H1 (cell line): ENCODE data around the gene FGF1. TPM values are rescaled to one million over a fixed set of nuclear protein-coding genes. Genes with fewer than 3 reads are reported as not detected.
A peak's percentile ranks its signal among the peaks of the same experiment; 100 is the strongest.

Experiments
- CTCF ChIA-PET: fragments of 300-600 bp; sonication (Branson Sonifier 250); formaldehyde crosslinking; loops from one replicate; lab custom pipeline; 2021; ENCODE audit not compliant: partially characterized antibody; lab: Charles Lee
- POLR2A ChIA-PET: fragments of 300-600 bp; sonication (Branson Sonifier 250); formaldehyde crosslinking; loops from one replicate; lab custom pipeline; 2021; ENCODE audit warnings: inconsistent platforms; ENCODE audit not compliant: partially characterized antibody; lab: Charles Lee
- DNase-seq, 2 experiments: peaks; one replicate each; pipeline versions ENCODE4 v3.0.0 to v3.0.0-alpha.2; 2010 to 2022; ENCODE audit warnings: low spot score in 2 of 2, low read depth in 1 of 2, mixed read lengths in 1 of 2
- FAIRE-seq: peaks from 2 replicates; lab custom pipeline; 2011; peaks lifted over from hg19 to GRCh38; lab: Jason Lieb, UNC
- H2AFZ ChIP-seq: 2 replicates; pipeline ENCODE4 v1.8.1; 2012; ENCODE audit warnings: low read length, inconsistent platforms
- H2AK5ac ChIP-seq: 2 replicates; pipeline ENCODE4 v1.6.1; 2013; ENCODE audit warnings: low read depth, low read length
- H2BK120ac ChIP-seq: replicated peaks from 2 replicates; pipeline ENCODE3; 2013; ENCODE audit warnings: low read depth, low read length, inconsistent platforms
- H2BK12ac ChIP-seq: 2 replicates; pipeline ENCODE4 v1.6.1; 2013; ENCODE audit warnings: low read depth, low read length
- H2BK15ac ChIP-seq: 2 replicates; pipeline ENCODE4 v1.6.1; 2013; ENCODE audit warnings: low read length
- H2BK20ac ChIP-seq: 2 replicates; pipeline ENCODE4 v1.6.1; 2013; ENCODE audit warnings: low read length
- H2BK5ac ChIP-seq: 2 replicates; pipeline ENCODE4 v1.6.1; 2013; ENCODE audit warnings: low read depth, low read length
- H3K14ac ChIP-seq: 2 replicates; pipeline ENCODE4 v1.6.1; 2013; ENCODE audit warnings: inconsistent platforms; ENCODE audit not compliant: insufficient read length
- H3K18ac ChIP-seq: 2 replicates; pipeline ENCODE4 v1.6.1; 2013; ENCODE audit warnings: low read length; ENCODE audit errors: extremely low read depth
- H3K23ac ChIP-seq: 2 replicates; pipeline ENCODE4 v1.6.1; 2013; ENCODE audit warnings: inconsistent platforms; ENCODE audit not compliant: insufficient read length
- H3K23me2 ChIP-seq: 2 replicates; pipeline ENCODE4 v1.6.1; 2013; ENCODE audit warnings: low read depth, low read length
- H3K27ac ChIP-seq: 2 replicates; pipeline ENCODE4 v1.6.1; 2011; ENCODE audit warnings: low read depth, low read length, inconsistent platforms
- H3K27me3 ChIP-seq, 4 experiments: replicated peaks in 1 of 4; 1 replicate in 1 of 4; 2 replicates in 3 of 4; pipeline versions ENCODE4 v1.6.1 to v1.8.1; 2011 to 2013; ENCODE audit warnings: low read length in 3 of 4, mild to moderate bottlenecking in 3 of 4, inconsistent platforms in 2 of 4, mixed read lengths in 2 of 4, moderate library complexity in 1 of 4; ENCODE audit not compliant: control insufficient read depth in 3 of 4, insufficient read depth in 3 of 4; ENCODE audit errors: extremely low read depth in 1 of 4
- H3K36me3 ChIP-seq, 4 experiments: 2 replicates each; pipeline versions ENCODE4 v1.6.1 to v1.8.1; 2011 to 2013; ENCODE audit warnings: mild to moderate bottlenecking in 4 of 4, low read length in 3 of 4, moderate library complexity in 2 of 4, control low read depth in 1 of 4, inconsistent platforms in 1 of 4; ENCODE audit not compliant: insufficient read depth in 4 of 4, control insufficient read depth in 2 of 4
- H3K4ac ChIP-seq: replicated peaks from 2 replicates; pipeline ENCODE3; 2013; ENCODE audit warnings: low read length, low read depth, mixed read lengths, inconsistent platforms; ENCODE audit not compliant: insufficient read length
- H3K4me1 ChIP-seq, 4 experiments: replicated peaks in 1 of 4; 1 replicate in 1 of 4; 2 replicates in 3 of 4; pipeline versions ENCODE4 v1.6.1 to v1.8.1; 2011 to 2013; ENCODE audit warnings: low read length in 3 of 4, inconsistent platforms in 2 of 4, mixed read lengths in 1 of 4; ENCODE audit not compliant: insufficient read depth in 4 of 4, control insufficient read depth in 3 of 4
- H3K4me2 ChIP-seq, 2 experiments: 2 replicates each; pipeline versions ENCODE4 v1.6.1 to v1.8.1; 2011 to 2013; ENCODE audit warnings: low read depth in 2 of 2, low read length in 2 of 2, control low read depth in 1 of 2, inconsistent platforms in 1 of 2, mild to moderate bottlenecking in 1 of 2; ENCODE audit not compliant: insufficient read depth in 1 of 2
- H3K4me3 ChIP-seq, 4 experiments: fragments of 200-600, 300-600 bp in 1 of 4; sonication (generic), shearing (Covaris generic), sonication (Bioruptor Twin) in 1 of 4; 2 replicates each; pipeline versions ENCODE4 v1.5.1 to v1.8.1; 2011 to 2016; ENCODE audit warnings: low read length in 4 of 4, low read depth in 3 of 4, control low read depth in 2 of 4, inconsistent platforms in 2 of 4, mild to moderate bottlenecking in 2 of 4, mixed read lengths in 1 of 4, moderate library complexity in 1 of 4; ENCODE audit not compliant: insufficient read depth in 2 of 4; ENCODE audit errors: extremely low read depth in 1 of 4
- H3K56ac ChIP-seq: replicated peaks from 2 replicates; pipeline ENCODE3; 2013; ENCODE audit warnings: low read depth, mild to moderate bottlenecking, mixed read lengths, low read length, inconsistent platforms; ENCODE audit not compliant: insufficient read length
- H3K79me1 ChIP-seq: 2 replicates; pipeline ENCODE4 v1.6.1; 2013; ENCODE audit warnings: low read depth, low read length, control low read depth
- H3K79me2 ChIP-seq, 2 experiments: 2 replicates each; pipeline versions ENCODE4 v1.6.1 to v1.8.1; 2012 to 2013; ENCODE audit warnings: low read length in 2 of 2, mild to moderate bottlenecking in 2 of 2, inconsistent platforms in 1 of 2; ENCODE audit not compliant: insufficient read depth in 2 of 2, control insufficient read depth in 1 of 2
- H3K9ac ChIP-seq, 4 experiments: replicated peaks in 1 of 4; 1 replicate in 1 of 4; 2 replicates in 3 of 4; pipeline versions ENCODE4 v1.6.1 to v1.8.1; 2011 to 2013; ENCODE audit warnings: low read depth in 3 of 4, low read length in 3 of 4, control low read depth in 2 of 4, mild to moderate bottlenecking in 2 of 4, moderate library complexity in 2 of 4, inconsistent platforms in 1 of 4; ENCODE audit errors: extremely low read depth in 1 of 4
- H3K9me3 ChIP-seq, 2 experiments: 2 replicates each; pipeline versions ENCODE4 v1.6.1 to v1.8.1; 2012 to 2013; ENCODE audit warnings: mild to moderate bottlenecking in 2 of 2, moderate library complexity in 2 of 2, control low read depth in 1 of 2, inconsistent platforms in 1 of 2, low read depth in 1 of 2, low read length in 1 of 2, mixed read lengths in 1 of 2; ENCODE audit not compliant: insufficient read depth in 2 of 2
- H4K20me1 ChIP-seq, 2 experiments: replicated peaks in 1 of 2; 2 replicates each; pipeline versions ENCODE3 to v1.8.1; 2011 to 2013; ENCODE audit warnings: inconsistent platforms in 2 of 2, low read length in 2 of 2, mild to moderate bottlenecking in 1 of 2; ENCODE audit not compliant: insufficient read depth in 2 of 2, control insufficient read depth in 1 of 2
- H4K5ac ChIP-seq: 2 replicates; pipeline ENCODE4 v1.6.1; 2013; ENCODE audit warnings: low read length, low read depth, mixed read lengths, inconsistent platforms; ENCODE audit not compliant: insufficient read length
- H4K8ac ChIP-seq: 2 replicates; pipeline ENCODE4 v1.8.0; 2013; ENCODE audit warnings: mild to moderate bottlenecking, moderate library complexity, low read length, inconsistent platforms; ENCODE audit not compliant: insufficient read depth; ENCODE audit errors: extremely low read depth
- H4K91ac ChIP-seq: replicated peaks from 2 replicates; pipeline ENCODE3; 2013; ENCODE audit warnings: low read length, mixed read lengths, inconsistent platforms; ENCODE audit not compliant: insufficient read length
- ATF3 ChIP-seq: IDR thresholded peaks from 2 replicates; pipeline ENCODE4 v1.6.1; 2011; ENCODE audit warnings: low read depth, mild to moderate bottlenecking, low read length; ENCODE audit not compliant: insufficient read depth
- BCL11A ChIP-seq, 2 experiments: IDR thresholded peaks; one replicate each; pipeline ENCODE4 v1.6.1; 2011; ENCODE audit warnings: low read depth in 2 of 2, low read length in 2 of 2, mild to moderate bottlenecking in 2 of 2
- EZH2 ChIP-seq: fragments of 200-600 bp; sonication (generic); IDR thresholded peaks from 2 replicates; pipeline ENCODE4 v1.7.1; 2012; ENCODE audit warnings: low read depth, mild to moderate bottlenecking, moderate library complexity, low read length, inconsistent platforms; ENCODE audit not compliant: severe bottlenecking
- HDAC6 ChIP-seq: IDR thresholded peaks from one replicate; pipeline ENCODE4 v1.7.1; 2012; ENCODE audit warnings: low read depth, mild to moderate bottlenecking, inconsistent platforms, low read length, moderate library complexity
- JUND ChIP-seq: IDR thresholded peaks from 2 replicates; pipeline ENCODE4 v1.6.1; 2011; ENCODE audit warnings: mild to moderate bottlenecking, improper control_type of control experiment, low read length
- RFX5 ChIP-seq: IDR thresholded peaks from 2 replicates; pipeline ENCODE4 v1.6.1; 2011; ENCODE audit warnings: low read depth, low read length, improper control_type of control experiment, borderline replicate concordance
- SAP30 ChIP-seq: fragments of 300-600 bp; sonication (generic); IDR thresholded peaks from 2 replicates; pipeline ENCODE4 v1.7.1; 2012; ENCODE audit warnings: low read length, moderate library complexity, mild to moderate bottlenecking, inconsistent platforms; ENCODE audit not compliant: insufficient read depth, insufficient replicate concordance
- SUZ12 ChIP-seq: fragments of 200-600 bp; sonication (generic); IDR thresholded peaks from 2 replicates; pipeline ENCODE4 v1.6.1; 2012; ENCODE audit warnings: mild to moderate bottlenecking, inconsistent platforms, low read length, moderate library complexity, mixed read lengths
- YY1 ChIP-seq: IDR thresholded peaks from 2 replicates; pipeline ENCODE4 v1.6.1; 2011; ENCODE audit warnings: low read depth, mild to moderate bottlenecking, low read length
- ZNF274 ChIP-seq: IDR thresholded peaks from 2 replicates; pipeline ENCODE4 v1.7.0; 2012; ENCODE audit warnings: low read length, borderline replicate concordance; ENCODE audit errors: extremely low read depth
- WGBS, 2 experiments: shearing (Covaris generic) in 1 of 2; methylation state at CpG; one replicate each; pipeline versions ENCODE4 v1.1.6 to v1.1.7; 2013 to 2015; ENCODE audit warnings: low lambda C conversion rate in 2 of 2, mixed read lengths in 2 of 2, inconsistent platforms in 1 of 2, low coverage in 1 of 2, missing lambda C conversion rate in 1 of 2; ENCODE audit not compliant: insufficient replicate concordance in 2 of 2, insufficient coverage in 1 of 2, insufficient read length in 1 of 2; ENCODE audit errors: extremely low coverage in 1 of 2, missing lambda C conversion rate in 1 of 2; 5-methylcytosine and 5-hydroxymethylcytosine counted together
- polyA plus RNA-seq, 7 experiments: library from polyadenylated mRNA; depleted of rRNA in 3 of 7; stranded (reverse) in 5 of 7; unstranded in 2 of 7; fragments of >200 nt in 5 of 7; fragments of 200-250 nt in 2 of 7; gene quantifications; 1 replicate in 5 of 7; 2 replicates in 1 of 7; 4 replicates in 1 of 7; pipeline versions ENCODE4 v1.2.1 to v1.2.3, GENCODE V29; 2011 to 2013; ENCODE audit warnings: missing spikeins in 2 of 7, mixed read lengths in 2 of 7
- total RNA-seq: library from RNA; stranded (reverse); fragmentation: NEBNext Ultra II Directional; extraction: Animal tissue kit (Norgen Biotek cat#: 25700); gene quantifications from 2 replicates; pipeline ENCODE4 v1.2.1, GENCODE V29; 2021

The FGF1 gene
- total and polyA plus RNA-seq, 2 of the 8 experiments (the other 6 are each of a cell fraction or from before 2014, with no cell fraction given): 0.30 to 0.50 TPM

- H3K4ac ChIP-seq: no peak overlapping the region
- H4K8ac ChIP-seq: no peak overlapping the region
- no peak overlapping the region for H3K4me3 ChIP-seq
- H3K9me3 ChIP-seq: no peaks in the 10 kb centered on the region
- H3K36me3 ChIP-seq: no peaks in the 10 kb centered on the region
- H2BK12ac ChIP-seq: no peak overlapping the region
- 0 out of 2 replicates have a peak overlapping the region, but pooled peaks have one; percentile 42 for H2AK5ac ChIP-seq
- H3K56ac ChIP-seq: no peak overlapping the region
- no peak overlapping the region for H3K23ac ChIP-seq
- DNase-seq (no peak), FAIRE-seq (no peak)
- WGBS, 2 experiments: 87% methylated on average over 9 of the region's 9 CpGs; no CpG with 5 or more reads in 1 of the 2 experiments
- H4K20me1 ChIP-seq: no peaks in the 10 kb centered on the region
- ChIA-PET CTCF (interaction anchor here (0.7 to 8.2 kb wide), 6 partner anchors 14 to 526 kb away, joined by 3 to 81 read pairs (median 7); no protein-coding TSS in a partner anchor), POLR2A (interaction anchor here (0.6 kb wide), 1 partner anchor 63 kb away, joined by 3 read pairs; no protein-coding TSS in a partner anchor)
- H3K9ac ChIP-seq: no peak overlapping the region
- no peak overlapping the region for H3K14ac ChIP-seq
- H2BK120ac ChIP-seq: peak overlapping the region; percentile 10
- H3K4me1 ChIP-seq: no peaks in the 10 kb centered on the region
- H3K79me2 ChIP-seq: no peaks in the 10 kb centered on the region
- TF ChIP-seq SUZ12: no peak
- TF ChIP-seq YY1: no peak
- no peak for TF ChIP-seq ATF3
- no peak for TF ChIP-seq BCL11A (IDR thresholded peaks at IDR 0.05; ENCODE audit: low read depth in 2 of 2, low read length in 2 of 2)
- TF ChIP-seq RFX5: no peak
- no peak for TF ChIP-seq EZH2
- TF ChIP-seq JUND: no peak
- TF ChIP-seq ZNF274: no peak
- no peak for TF ChIP-seq SAP30
- TF ChIP-seq HDAC6: no peak
- no peaks in the 10 kb centered on the region for H3K23me2 ChIP-seq
- peak overlapping the region; percentile 41 for H4K91ac ChIP-seq
- peak overlapping the region; percentile 4; the same call in 1 of the 2 replicates for H2BK15ac ChIP-seq
- H3K79me1 ChIP-seq: no peaks in the 10 kb centered on the region
- H3K18ac ChIP-seq: no peak overlapping the region; the same call in 1 of the 2 replicates
- no peak overlapping the region for H2BK5ac ChIP-seq
- no peak overlapping the region for H2BK20ac ChIP-seq
- H2AFZ ChIP-seq: no peak overlapping the region
- H3K27me3 ChIP-seq: no peaks in the 10 kb centered on the region
- H4K5ac ChIP-seq: no peak overlapping the region
- no peak overlapping the region for H3K4me2 ChIP-seq
- no peak overlapping the region for H3K27ac ChIP-seq
Observed at GRCh38 chr5:142640316-142641005, 45.4 kb downstream of the FGF1 start.
